Measurements from ENCODE around the gene BAHCC1.

Gene BAHCC1

GRCh38 chr17:81503619-81504018 lies 108.4 kb downstream of the BAHCC1 start:
- Histone ChIP-seq H3K9me3 (ENCODE audit: insufficient read depth, low read depth, low read length) (no peaks in the 10 kb centered on the region), H3K9ac (ENCODE audit: low read depth, low read length, poor library complexity, severe bottlenecking) (no peak overlapping the region), H3K4me2 (ENCODE audit: low read depth, low read length, poor library complexity, severe bottlenecking) (no peak overlapping the region), H3K27me3 (ENCODE audit: insufficient read depth, low read length, poor library complexity, severe bottlenecking) (no peaks in the 10 kb centered on the region), H3F3A (ENCODE audit: low read depth) (peaks cover 7% of the 10 kb centered on the region), H3K36me3 (ENCODE audit: insufficient read depth, low read length) (peaks cover 1% of the 10 kb centered on the region; the same call in 1 of the 2 replicates), H3K4me1 (ENCODE audit: insufficient read depth, low read length, poor library complexity, severe bottlenecking) (peaks cover 9% of the 10 kb centered on the region), H4K20me1 (ENCODE audit: insufficient read depth, low read length, poor library complexity, severe bottlenecking) (peaks cover 11% of the 10 kb centered on the region), H3K79me2 (ENCODE audit: insufficient read depth, low read length) (peaks cover 13% of the 10 kb centered on the region), H3K9me2 (replicated peaks; ENCODE audit: low read depth, low read length) (no peaks in the 10 kb centered on the region), H2AFZ (ENCODE audit: low read length) (no peak overlapping the region), H3K4me3 (ENCODE audit: low read length, poor library complexity, severe bottlenecking) (no peak overlapping the region)
- TF ChIP-seq EZH2phosphoT487 (IDR thresholded peaks at IDR 0.05; ENCODE audit: borderline replicate concordance) (no peak), CTCF (conservative IDR thresholded peaks at IDR 0.05; ENCODE audit: low read length) (no peak)

GRCh38 chr17:81508639-81509206 lies 113.5 kb downstream of the BAHCC1 start:
- H3K36me3 ChIP-seq (ENCODE audit: insufficient read depth, low read length) = peaks cover 39% of the 10 kb centered on the region
- H3K4me3 ChIP-seq (ENCODE audit: low read length, poor library complexity, severe bottlenecking) = peak overlapping the region; percentile 97
- H3K4me2 ChIP-seq (ENCODE audit: low read depth, low read length, poor library complexity, severe bottlenecking) = peak overlapping the region; percentile 84
- H2AFZ ChIP-seq (ENCODE audit: low read length) = no peak overlapping the region
- H3K27me3 ChIP-seq (ENCODE audit: insufficient read depth, low read length, poor library complexity, severe bottlenecking) = peaks cover 30% of the 10 kb centered on the region
- peak overlapping the region; percentile 100 for H3K9ac ChIP-seq (ENCODE audit: low read depth, low read length, poor library complexity, severe bottlenecking)
- no peaks in the 10 kb centered on the region for H3K9me2 ChIP-seq (replicated peaks; ENCODE audit: low read depth, low read length)
- TF ChIP-seq EZH2phosphoT487 (IDR thresholded peaks at IDR 0.05; ENCODE audit: borderline replicate concordance) (no peak), CTCF (conservative IDR thresholded peaks at IDR 0.05; ENCODE audit: low read length) (no peak)
- H3K79me2 ChIP-seq (ENCODE audit: insufficient read depth, low read length) = peaks cover 62% of the 10 kb centered on the region
- H3F3A ChIP-seq (ENCODE audit: low read depth) = peaks cover 14% of the 10 kb centered on the region
- peaks cover 26% of the 10 kb centered on the region for H3K4me1 ChIP-seq (ENCODE audit: insufficient read depth, low read length, poor library complexity, severe bottlenecking)
- no peaks in the 10 kb centered on the region for H3K9me3 ChIP-seq (ENCODE audit: insufficient read depth, low read depth, low read length)
- peaks cover 50% of the 10 kb centered on the region for H4K20me1 ChIP-seq (ENCODE audit: insufficient read depth, low read length, poor library complexity, severe bottlenecking)

GRCh38 chr17:81509207-81509971 lies 114.1 kb downstream of the BAHCC1 start:
- Histone ChIP-seq H3K36me3 (ENCODE audit: insufficient read depth, low read length) (peaks cover 39% of the 10 kb centered on the region), H3K4me2 (ENCODE audit: low read depth, low read length, poor library complexity, severe bottlenecking) (peak overlapping the region; percentile 84), H3F3A (ENCODE audit: low read depth) (peaks cover 14% of the 10 kb centered on the region), H3K9me3 (ENCODE audit: insufficient read depth, low read depth, low read length) (no peaks in the 10 kb centered on the region), H4K20me1 (ENCODE audit: insufficient read depth, low read length, poor library complexity, severe bottlenecking) (peaks cover 50% of the 10 kb centered on the region), H3K27me3 (ENCODE audit: insufficient read depth, low read length, poor library complexity, severe bottlenecking) (peaks cover 30% of the 10 kb centered on the region), H3K4me3 (ENCODE audit: low read length, poor library complexity, severe bottlenecking) (peak overlapping the region; percentile 97), H3K79me2 (ENCODE audit: insufficient read depth, low read length) (peaks cover 69% of the 10 kb centered on the region), H3K9ac (ENCODE audit: low read depth, low read length, poor library complexity, severe bottlenecking) (peak overlapping the region; percentile 100), H2AFZ (ENCODE audit: low read length) (no peak overlapping the region), H3K4me1 (ENCODE audit: insufficient read depth, low read length, poor library complexity, severe bottlenecking) (peaks cover 26% of the 10 kb centered on the region), H3K9me2 (replicated peaks; ENCODE audit: low read depth, low read length) (no peaks in the 10 kb centered on the region)
- TF ChIP-seq EZH2phosphoT487 (IDR thresholded peaks at IDR 0.05; ENCODE audit: borderline replicate concordance) (no peak), CTCF (conservative IDR thresholded peaks at IDR 0.05; ENCODE audit: low read length) (no peak)
